IMR-90 (cell line): ENCODE data around the gene PRAMEF5. TPM values are rescaled to one million over a fixed set of nuclear protein-coding genes. Genes with fewer than 3 reads are reported as not detected.
"Not testable (repeated sequence)": the region's sequence is repeated elsewhere in the genome, so short reads cannot be mapped to it uniquely, and the experiment has no call there.

Experiments
- ATAC-seq: fragments of 200-7000 bp; cut with Tn5 transposase; 2 replicates; pipeline ENCODE4 v1.9.1; 2020; ENCODE audit warnings: low read depth, mild to moderate bottlenecking, moderate library complexity
- BruUV-seq: library from RNA; stranded (reverse); fragments of 400-500 nt; replicated peaks from 2 replicates; lab custom pipeline; 2021; lab: Mats Ljungman, UMichigan
- CTCF ChIA-PET: fragments of 300-600 bp; formaldehyde crosslinking; extraction: SDS; loops from one replicate; lab custom pipeline; 2021; ENCODE audit warnings: antibody characterized with exemption; lab: Yijun Ruan, JAX
- POLR2A ChIA-PET: fragments of 300-600 bp; sonication (Branson Sonifier 250); formaldehyde crosslinking; loops from one replicate; lab custom pipeline; 2022; ENCODE audit warnings: antibody characterized with exemption; ENCODE audit not compliant: unreplicated experiment; lab: Charles Lee
- DNase-seq: peaks from one replicate; pipeline ENCODE4 v3.0.0; 2013
- H2AFZ ChIP-seq: replicated peaks from 2 replicates; pipeline ENCODE3; 2013; ENCODE audit warnings: low read length, mild to moderate bottlenecking; ENCODE audit not compliant: poor library complexity
- H2AK5ac ChIP-seq: 2 replicates; pipeline ENCODE4 v1.6.1; 2013; ENCODE audit warnings: low read depth, low read length, inconsistent platforms
- H2AK9ac ChIP-seq: replicated peaks from 2 replicates; pipeline ENCODE3; 2013; ENCODE audit warnings: mild to moderate bottlenecking, low read depth, low read length, moderate library complexity; ENCODE audit not compliant: poor library complexity
- H2BK120ac ChIP-seq: 2 replicates; pipeline ENCODE4 v1.6.1; 2013; ENCODE audit warnings: low read depth, low read length, inconsistent platforms
- H2BK15ac ChIP-seq: 3 replicates; pipeline ENCODE4 v1.6.1; 2013; ENCODE audit warnings: low read depth, low read length, inconsistent platforms
- H2BK20ac ChIP-seq: 2 replicates; pipeline ENCODE4 v1.6.1; 2013; ENCODE audit warnings: low read depth, mild to moderate bottlenecking, inconsistent platforms, low read length, moderate library complexity
- H2BK5ac ChIP-seq: 2 replicates; pipeline ENCODE4 v1.6.1; 2013; ENCODE audit warnings: mild to moderate bottlenecking, low read depth, low read length, inconsistent platforms; ENCODE audit not compliant: poor library complexity, severe bottlenecking
- H3K14ac ChIP-seq: replicated peaks from 2 replicates; pipeline ENCODE4 v1.6.1; 2013; ENCODE audit warnings: low read depth, low read length, inconsistent platforms
- H3K18ac ChIP-seq: 2 replicates; pipeline ENCODE4 v1.6.1; 2013; ENCODE audit warnings: low read depth, low read length, control low read depth
- H3K23ac ChIP-seq: 2 replicates; pipeline ENCODE4 v1.6.1; 2013; ENCODE audit warnings: low read depth, low read length, inconsistent platforms
- H3K27ac ChIP-seq: 2 replicates; pipeline ENCODE4 v1.5.1; 2013; ENCODE audit warnings: mild to moderate bottlenecking, control low read depth, low read length; ENCODE audit not compliant: insufficient read depth
- H3K27me3 ChIP-seq: 2 replicates; pipeline ENCODE4 v1.6.1; 2013; ENCODE audit warnings: low read length; ENCODE audit not compliant: control insufficient read depth, insufficient read depth
- H3K36me3 ChIP-seq: 2 replicates; pipeline ENCODE4 v1.6.1; 2013; ENCODE audit warnings: low read length, mixed read lengths; ENCODE audit not compliant: control insufficient read depth, insufficient read depth
- H3K4ac ChIP-seq: 2 replicates; pipeline ENCODE4 v1.6.1; 2013; ENCODE audit warnings: low read depth, low read length, inconsistent platforms
- H3K4me1 ChIP-seq: 2 replicates; pipeline ENCODE4 v1.6.1; 2013; ENCODE audit warnings: low read length, mixed read lengths; ENCODE audit not compliant: control insufficient read depth, insufficient read depth
- H3K4me2 ChIP-seq: 2 replicates; pipeline ENCODE4 v1.6.1; 2013; ENCODE audit warnings: low read depth, mild to moderate bottlenecking, control low read depth, low read length, moderate library complexity
- H3K4me3 ChIP-seq: 2 replicates; pipeline ENCODE4 v1.5.1; 2013; ENCODE audit warnings: low read depth, mild to moderate bottlenecking, control low read depth, low read length, moderate library complexity; ENCODE audit not compliant: insufficient read depth
- H3K56ac ChIP-seq: 2 replicates; pipeline ENCODE4 v1.6.1; 2013; ENCODE audit warnings: low read length, inconsistent platforms; ENCODE audit not compliant: insufficient read depth; ENCODE audit errors: extremely low read depth
- H3K79me1 ChIP-seq, 2 experiments: 2 replicates each; pipeline ENCODE4 v1.6.1; 2013; ENCODE audit warnings: low read length in 2 of 2, inconsistent platforms in 1 of 2, low read depth in 1 of 2
- H3K9ac ChIP-seq: 2 replicates; pipeline ENCODE4 v1.6.1; 2013; ENCODE audit warnings: low read depth, low read length, control low read depth
- H3K9me1 ChIP-seq: 2 replicates; pipeline ENCODE4 v1.6.1; 2013; ENCODE audit warnings: low read length, inconsistent platforms; ENCODE audit not compliant: insufficient read depth
- H3K9me3 ChIP-seq: 2 replicates; pipeline ENCODE4 v1.6.1; 2013; ENCODE audit warnings: low read length; ENCODE audit not compliant: control insufficient read depth, insufficient read depth
- H4K20me1 ChIP-seq: 2 replicates; pipeline ENCODE4 v1.6.1; 2013; ENCODE audit warnings: low read length, inconsistent platforms; ENCODE audit not compliant: insufficient read depth
- H4K5ac ChIP-seq: 2 replicates; pipeline ENCODE4 v1.6.1; 2013; ENCODE audit warnings: mild to moderate bottlenecking, low read depth, low read length, control low read depth
- H4K8ac ChIP-seq, 2 experiments: 2 replicates each; pipeline ENCODE4 v1.6.1; 2013; ENCODE audit warnings: low read depth in 2 of 2, low read length in 2 of 2, control low read depth in 1 of 2, inconsistent platforms in 1 of 2
- H4K91ac ChIP-seq: 2 replicates; pipeline ENCODE4 v1.6.1; 2013; ENCODE audit warnings: low read depth, low read length, inconsistent platforms; ENCODE audit not compliant: insufficient read depth
- WGBS, 2 experiments: methylation state at CpG; one replicate each; pipeline versions ENCODE4 v1.1.5 to v1.1.7; 2013; ENCODE audit warnings: missing lambda C conversion rate in 2 of 2; ENCODE audit not compliant: insufficient read length in 1 of 2; ENCODE audit errors: extremely low coverage in 2 of 2; 5-methylcytosine and 5-hydroxymethylcytosine counted together
- dilution Hi-C: fragments of 300-500 bp; cut with HindIII; formaldehyde crosslinking; loops from one replicate; pipeline ENCODE4 v1.14.3; 2018; ENCODE audit warnings: low sequenced_read_pairs; ENCODE audit not compliant: unreplicated experiment
- in situ Hi-C: fragments of 300-500 bp; cut with MboI; formaldehyde crosslinking; loops from 3 replicates; pipeline ENCODE4 v1.14.3; 2019; ENCODE audit warnings: low sequenced_read_pairs, inconsistent platforms, mixed read lengths
- intact Hi-C: fragments of 100-400 bp; cut with micrococcal nuclease; formaldehyde crosslinking; loops from 2 replicates; pipeline ENCODE4 v1.10.0; 2022
- polyA plus RNA-seq, 3 experiments: library from polyadenylated mRNA; depleted of rRNA; stranded (reverse); fragments of >200 nt; gene quantifications; 2 replicates each; pipeline ENCODE4 v1.2.3, GENCODE V29; 2012; ENCODE audit warnings: low replicate concordance in 1 of 3
- total RNA-seq: library from RNA; depleted of rRNA; stranded (reverse); fragments of >200 nt; gene quantifications from 2 replicates; pipeline ENCODE4 v1.2.3, GENCODE V29; 2012

Gene PRAMEF5
- total and polyA plus RNA-seq, 2 of the 4 experiments (the other 2 are of a cell fraction), result not detected

- H3K56ac ChIP-seq, H3K18ac ChIP-seq, CTCF ChIA-PET, H3K4ac ChIP-seq, H4K91ac ChIP-seq, H3K4me2 ChIP-seq, H2BK20ac ChIP-seq, H2BK120ac ChIP-seq, dilution Hi-C loops, H3K23ac ChIP-seq, H2AK5ac ChIP-seq, ATAC-seq, H3K9me1 ChIP-seq, H3K9me3 ChIP-seq, H2BK15ac ChIP-seq, H3K4me1 ChIP-seq, H2AK9ac ChIP-seq, H3K79me1 ChIP-seq, H3K27ac ChIP-seq, H3K36me3 ChIP-seq, H3K4me3 ChIP-seq, intact Hi-C loops, H3K14ac ChIP-seq, BruUV-seq, H3K27me3 ChIP-seq, H3K9ac ChIP-seq, H4K5ac ChIP-seq, in situ Hi-C loops, H2AFZ ChIP-seq, H2BK5ac ChIP-seq, H4K8ac ChIP-seq, H4K20me1 ChIP-seq, DNase-seq, POLR2A ChIA-PET: not testable (repeated sequence)
- no CpG with 5 or more reads among the region's 7 CpGs for WGBS, 2 experiments
Observed at GRCh38 chr1:13216619-13217018, 37.4 kb upstream of the PRAMEF5 start.

GRCh38 chr1:13219203-13219602 is 34.8 kb upstream of the PRAMEF5 start:
- H2BK15ac ChIP-seq, CTCF ChIA-PET, H3K9me3 ChIP-seq, H3K4me1 ChIP-seq, H2AK9ac ChIP-seq, H2AFZ ChIP-seq, H3K9me1 ChIP-seq, H3K79me1 ChIP-seq, POLR2A ChIA-PET, H4K5ac ChIP-seq, H3K9ac ChIP-seq, in situ Hi-C loops, H3K18ac ChIP-seq, H2BK120ac ChIP-seq, H3K56ac ChIP-seq, H3K4me2 ChIP-seq, ATAC-seq, dilution Hi-C loops, H3K36me3 ChIP-seq, H4K91ac ChIP-seq, DNase-seq, H3K27me3 ChIP-seq, intact Hi-C loops, H3K23ac ChIP-seq, H3K14ac ChIP-seq, BruUV-seq, H2BK5ac ChIP-seq, H4K20me1 ChIP-seq, H2AK5ac ChIP-seq, H4K8ac ChIP-seq, H3K27ac ChIP-seq, H2BK20ac ChIP-seq, H3K4me3 ChIP-seq, H3K4ac ChIP-seq: not testable (repeated sequence)
- no CpG with 5 or more reads among the region's 3 CpGs for WGBS, 2 experiments
